HCT116 (cell line): Measurements from ENCODE around the gene GAPT. TPM values are rescaled to one million over a fixed set of nuclear protein-coding genes. Genes with fewer than 3 reads are reported as not detected.

Experiments
- ATAC-seq: fragments of 200-7000 bp; cut with Tn5 transposase; 2 replicates; pipeline ENCODE4 v1.9.1; 2020; ENCODE audit warnings: mild to moderate bottlenecking, moderate library complexity
- BruUV-seq: library from RNA; stranded (reverse); fragments of 400-500 nt; replicated peaks from 2 replicates; lab custom pipeline; 2021; lab: Mats Ljungman, UMichigan
- CTCF ChIA-PET: fragments of 300-600 bp; sonication (Branson Sonifier 250); formaldehyde crosslinking; loops from one replicate; lab custom pipeline; 2021; ENCODE audit warnings: antibody characterized with exemption; lab: Charles Lee
- POLR2A ChIA-PET: fragments of 300-600, 350-600 bp; sonication (Branson Sonifier 250); formaldehyde crosslinking; loops from one replicate; lab custom pipeline; 2021; ENCODE audit warnings: antibody characterized with exemption; lab: Charles Lee
- RAD21 ChIA-PET, 2 experiments: fragments of 300-600 bp; sonication (Branson Sonifier 250); formaldehyde crosslinking; loops; one replicate each; lab custom pipeline; 2023; ENCODE audit warnings: low total read pairs in 2 of 2; ENCODE audit not compliant: uncharacterized antibody in 2 of 2, unreplicated experiment in 2 of 2, low non-redundant PET in 1 of 2; lab: Charles Lee
- DNase-seq: peaks from one replicate; pipeline ENCODE4 v3.0.0-alpha.2; 2010; ENCODE audit warnings: low read depth, low spot score
- H2AFZ ChIP-seq: fragments of 200-600 bp; shearing (Covaris generic), sonication (generic); 2 replicates; pipeline ENCODE4 v1.6.1; 2017; ENCODE audit warnings: low read depth, mixed run types, mixed read lengths, antibody characterized with exemption, low read length; ENCODE audit not compliant: poor library complexity, severe bottlenecking
- H3K27ac ChIP-seq: 2 replicates; pipeline ENCODE4 v1.5.1; 2012; ENCODE audit warnings: low read depth, low read length
- H3K27me3 ChIP-seq: fragments of 200-600 bp; sonication (generic); 2 replicates; pipeline ENCODE4 v1.6.1; 2016; ENCODE audit warnings: mixed run types, low read length, mixed read lengths; ENCODE audit not compliant: insufficient read depth
- H3K36me3 ChIP-seq, 2 experiments: fragments of 200-500 bp in 1 of 2; fragments of 200-600 bp in 1 of 2; sonication (Bioruptor generic) in 1 of 2; sonication (generic) in 1 of 2; 2 replicates each; pipeline versions ENCODE4 v1.5.1 to v1.6.1; 2014 to 2016; ENCODE audit warnings: low read length in 2 of 2, inconsistent platforms in 1 of 2, mixed read lengths in 1 of 2, mixed run types in 1 of 2; ENCODE audit not compliant: insufficient read depth in 2 of 2, control insufficient read depth in 1 of 2
- H3K4me1 ChIP-seq, 2 experiments: fragments of 200-600 bp in 1 of 2; sonication (generic) in 1 of 2; 2 replicates each; pipeline versions ENCODE4 v1.5.1 to v1.6.1; 2012 to 2017; ENCODE audit warnings: low read length in 2 of 2, inconsistent platforms in 1 of 2, mild to moderate bottlenecking in 1 of 2, mixed read lengths in 1 of 2, mixed run types in 1 of 2, moderate library complexity in 1 of 2; ENCODE audit not compliant: insufficient read depth in 2 of 2, control insufficient read depth in 1 of 2
- H3K4me2 ChIP-seq: fragments of 200-600 bp; sonication (generic); 2 replicates; pipeline ENCODE4 v1.6.1; 2017; ENCODE audit warnings: mixed run types, low read length, mixed read lengths
- H3K4me3 ChIP-seq, 2 experiments: fragments of 200-600 bp in 1 of 2; sonication (generic) in 1 of 2; replicated peaks in 1 of 2; 2 replicates each; pipeline ENCODE4 v1.5.1; 2011 to 2016; ENCODE audit warnings: low read length in 2 of 2, control low read depth in 1 of 2, low read depth in 1 of 2, mild to moderate bottlenecking in 1 of 2, mixed read lengths in 1 of 2, mixed run types in 1 of 2
- H3K79me2 ChIP-seq: fragments of 200-600 bp; sonication (generic); 2 replicates; pipeline ENCODE4 v1.6.1; 2017; ENCODE audit warnings: mild to moderate bottlenecking, mixed run types, low read length, moderate library complexity, mixed read lengths; ENCODE audit not compliant: insufficient read depth
- H3K9ac ChIP-seq: fragments of 200-600 bp; sonication (generic); 2 replicates; pipeline ENCODE4 v1.6.1; 2016; ENCODE audit warnings: low read length, mixed read lengths
- H3K9me2 ChIP-seq: fragments of 200-600 bp; sonication (generic), shearing (Covaris generic); 2 replicates; pipeline ENCODE4 v1.6.1; 2017; ENCODE audit warnings: mixed run types, mild to moderate bottlenecking, moderate library complexity; ENCODE audit not compliant: insufficient read depth
- H3K9me3 ChIP-seq, 2 experiments: fragments of 200-500 bp in 1 of 2; fragments of 200-600 bp in 1 of 2; sonication (Bioruptor generic) in 1 of 2; sonication (generic) in 1 of 2; 2 replicates each; pipeline ENCODE4 v1.6.1; 2014 to 2017; ENCODE audit warnings: low read length in 2 of 2, mixed read lengths in 2 of 2, inconsistent platforms in 1 of 2, low read depth in 1 of 2, mild to moderate bottlenecking in 1 of 2, mixed run types in 1 of 2, moderate library complexity in 1 of 2; ENCODE audit not compliant: control insufficient read depth in 1 of 2, insufficient read depth in 1 of 2
- H4K20me1 ChIP-seq: fragments of 200-600 bp; sonication (generic), shearing (Covaris generic); 2 replicates; pipeline ENCODE4 v1.6.1; 2017; ENCODE audit warnings: mixed run types, mild to moderate bottlenecking, moderate library complexity; ENCODE audit not compliant: insufficient read depth
- CBX3 ChIP-seq: IDR thresholded peaks from 2 replicates; pipeline ENCODE4 v1.6.1; 2012; ENCODE audit warnings: low read depth
- CEBPB ChIP-seq: IDR thresholded peaks from 2 replicates; pipeline ENCODE4 v1.6.1; 2012; ENCODE audit warnings: low read depth
- ELF1 ChIP-seq: IDR thresholded peaks from 2 replicates; pipeline ENCODE4 v1.6.1; 2012; ENCODE audit warnings: low read depth, borderline replicate concordance
- EZH2phosphoT487 ChIP-seq: fragments of 200-600 bp; IDR thresholded peaks from 2 replicates; pipeline ENCODE4 v1.6.1; 2018; ENCODE audit warnings: antibody characterized with exemption, borderline replicate concordance
- FOSL1 ChIP-seq: IDR thresholded peaks from 2 replicates; pipeline ENCODE4 v1.6.1; 2012; ENCODE audit warnings: low read depth
- JUND ChIP-seq: IDR thresholded peaks from 2 replicates; pipeline ENCODE4 v1.6.1; 2012
- POLR2A ChIP-seq: IDR thresholded peaks from 2 replicates; pipeline ENCODE4 v1.7.0; 2011; ENCODE audit warnings: borderline replicate concordance; ENCODE audit not compliant: insufficient read depth, insufficient read length; ENCODE audit errors: extremely low read depth
- POLR2AphosphoS5 ChIP-seq: IDR thresholded peaks from 2 replicates; pipeline ENCODE4 v1.6.1; 2011; ENCODE audit warnings: mild to moderate bottlenecking, low read depth, low read length, moderate library complexity
- RAD21 ChIP-seq: IDR thresholded peaks from 2 replicates; pipeline ENCODE4 v1.6.1; 2012; ENCODE audit warnings: low read depth, mild to moderate bottlenecking
- SRF ChIP-seq: IDR thresholded peaks from 2 replicates; pipeline ENCODE4 v1.6.1; 2012; ENCODE audit warnings: low read depth
- YY1 ChIP-seq: IDR thresholded peaks from 2 replicates; pipeline ENCODE4 v1.6.1; 2011; ENCODE audit warnings: low read length, low read depth, moderate library complexity, mild to moderate bottlenecking; ENCODE audit not compliant: insufficient replicate concordance; ENCODE audit errors: extremely low read depth
- intact Hi-C: fragments of 100-400 bp; cut with micrococcal nuclease; formaldehyde crosslinking; loops from 2 replicates; pipeline ENCODE4 v1.10.0; 2022
- total RNA-seq: library from RNA; stranded (reverse); gene quantifications from one replicate; pipeline ENCODE4 v1.2.1, GENCODE V29; 2021; ENCODE audit not compliant: unreplicated experiment
- TF ChIP-seq, protein P1 (sequence below), 3 experiments: fragments of 200-600 bp in 1 of 3; sonication (generic) in 1 of 3; IDR thresholded peaks in 2 of 3; conservative IDR thresholded peaks in 1 of 3; 2 replicates each; pipeline ENCODE4 v1.5.1; 2012 to 2017; ENCODE audit warnings: low read depth in 2 of 3, low read length in 2 of 3, antibody characterized with exemption in 1 of 3, borderline replicate concordance in 1 of 3, control low read depth in 1 of 3, mild to moderate bottlenecking in 1 of 3, mixed read lengths in 1 of 3, mixed run types in 1 of 3, moderate library complexity in 1 of 3; ENCODE audit not compliant: insufficient read depth in 1 of 3
- TF ChIP-seq, protein P2 (sequence below): IDR thresholded peaks from 2 replicates; pipeline ENCODE4 v1.6.1; 2012; ENCODE audit warnings: low read depth

The GAPT gene
- total RNA-seq, 1 experiment from 2014 or later, result not detected

DNA sequence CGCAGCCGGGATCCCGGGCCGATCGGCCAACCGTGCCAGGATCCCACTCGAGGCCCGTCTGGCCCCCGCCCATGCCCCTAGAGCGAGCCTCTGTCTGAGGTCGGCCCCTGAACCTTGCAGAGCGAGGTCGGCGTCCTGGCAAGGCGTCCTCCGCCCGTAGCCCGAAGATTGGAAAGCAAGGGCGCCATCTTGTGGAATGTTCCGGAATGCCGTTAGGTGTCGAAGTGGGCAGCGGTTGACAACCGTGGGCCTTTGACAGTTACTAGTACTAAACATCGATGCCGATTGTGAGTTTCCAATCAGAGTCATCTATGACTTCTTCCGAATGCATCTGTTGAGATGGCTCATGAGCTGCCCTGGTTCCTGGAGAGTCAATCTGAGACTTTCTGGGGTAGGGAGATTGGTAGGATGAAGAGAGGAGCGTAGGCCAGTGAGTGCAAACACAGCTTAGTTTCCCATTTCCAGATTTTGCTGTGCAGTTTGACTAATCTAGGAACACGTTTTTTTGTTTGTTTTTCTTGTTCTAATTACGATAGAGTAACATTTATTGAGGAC lies 30.4 kb upstream of the GAPT start:
- RAD21 ChIA-PET, result interaction anchor here (0.5 to 2.5 kb wide), 11 partner anchors 571 to 1163 kb away, joined by 3 to 21 read pairs (median 6); no protein-coding TSS in a partner anchor
- peaks cover 8 to 45% of the 10 kb centered on the region in 2 experiments for H3K4me1 ChIP-seq
- no peaks in the 10 kb centered on the region for H3K9me3 ChIP-seq
- peak overlapping the region; percentile 70 for H3K4me2 ChIP-seq
- TF ChIP-seq POLR2AphosphoS5 (no peak), ELF1 (no peak), POLR2A (no peak), JUND (no peak), FOSL1 (no peak), CBX3 (peak; percentile 64; the same call in 1 of the 2 replicates), CEBPB (no peak), EZH2phosphoT487 (no peak), RAD21 (peak; percentile 91), SRF (no peak), YY1 (peak; percentile 42)
- TF ChIP-seq, protein P1, sequence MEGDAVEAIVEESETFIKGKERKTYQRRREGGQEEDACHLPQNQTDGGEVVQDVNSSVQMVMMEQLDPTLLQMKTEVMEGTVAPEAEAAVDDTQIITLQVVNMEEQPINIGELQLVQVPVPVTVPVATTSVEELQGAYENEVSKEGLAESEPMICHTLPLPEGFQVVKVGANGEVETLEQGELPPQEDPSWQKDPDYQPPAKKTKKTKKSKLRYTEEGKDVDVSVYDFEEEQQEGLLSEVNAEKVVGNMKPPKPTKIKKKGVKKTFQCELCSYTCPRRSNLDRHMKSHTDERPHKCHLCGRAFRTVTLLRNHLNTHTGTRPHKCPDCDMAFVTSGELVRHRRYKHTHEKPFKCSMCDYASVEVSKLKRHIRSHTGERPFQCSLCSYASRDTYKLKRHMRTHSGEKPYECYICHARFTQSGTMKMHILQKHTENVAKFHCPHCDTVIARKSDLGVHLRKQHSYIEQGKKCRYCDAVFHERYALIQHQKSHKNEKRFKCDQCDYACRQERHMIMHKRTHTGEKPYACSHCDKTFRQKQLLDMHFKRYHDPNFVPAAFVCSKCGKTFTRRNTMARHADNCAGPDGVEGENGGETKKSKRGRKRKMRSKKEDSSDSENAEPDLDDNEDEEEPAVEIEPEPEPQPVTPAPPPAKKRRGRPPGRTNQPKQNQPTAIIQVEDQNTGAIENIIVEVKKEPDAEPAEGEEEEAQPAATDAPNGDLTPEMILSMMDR (IDR thresholded peaks at IDR 0.05 in 2 of 3, conservative IDR thresholded peaks at IDR 0.05 in 1 of 3; ENCODE audit: borderline replicate concordance in 1 of 3, insufficient read depth in 1 of 3, low read depth in 2 of 3, low read length in 2 of 3), result peak; percentile 63 to 81 (median 77)
- TF ChIP-seq, protein P2, sequence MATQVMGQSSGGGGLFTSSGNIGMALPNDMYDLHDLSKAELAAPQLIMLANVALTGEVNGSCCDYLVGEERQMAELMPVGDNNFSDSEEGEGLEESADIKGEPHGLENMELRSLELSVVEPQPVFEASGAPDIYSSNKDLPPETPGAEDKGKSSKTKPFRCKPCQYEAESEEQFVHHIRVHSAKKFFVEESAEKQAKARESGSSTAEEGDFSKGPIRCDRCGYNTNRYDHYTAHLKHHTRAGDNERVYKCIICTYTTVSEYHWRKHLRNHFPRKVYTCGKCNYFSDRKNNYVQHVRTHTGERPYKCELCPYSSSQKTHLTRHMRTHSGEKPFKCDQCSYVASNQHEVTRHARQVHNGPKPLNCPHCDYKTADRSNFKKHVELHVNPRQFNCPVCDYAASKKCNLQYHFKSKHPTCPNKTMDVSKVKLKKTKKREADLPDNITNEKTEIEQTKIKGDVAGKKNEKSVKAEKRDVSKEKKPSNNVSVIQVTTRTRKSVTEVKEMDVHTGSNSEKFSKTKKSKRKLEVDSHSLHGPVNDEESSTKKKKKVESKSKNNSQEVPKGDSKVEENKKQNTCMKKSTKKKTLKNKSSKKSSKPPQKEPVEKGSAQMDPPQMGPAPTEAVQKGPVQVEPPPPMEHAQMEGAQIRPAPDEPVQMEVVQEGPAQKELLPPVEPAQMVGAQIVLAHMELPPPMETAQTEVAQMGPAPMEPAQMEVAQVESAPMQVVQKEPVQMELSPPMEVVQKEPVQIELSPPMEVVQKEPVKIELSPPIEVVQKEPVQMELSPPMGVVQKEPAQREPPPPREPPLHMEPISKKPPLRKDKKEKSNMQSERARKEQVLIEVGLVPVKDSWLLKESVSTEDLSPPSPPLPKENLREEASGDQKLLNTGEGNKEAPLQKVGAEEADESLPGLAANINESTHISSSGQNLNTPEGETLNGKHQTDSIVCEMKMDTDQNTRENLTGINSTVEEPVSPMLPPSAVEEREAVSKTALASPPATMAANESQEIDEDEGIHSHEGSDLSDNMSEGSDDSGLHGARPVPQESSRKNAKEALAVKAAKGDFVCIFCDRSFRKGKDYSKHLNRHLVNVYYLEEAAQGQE, result no peak
- DNase-seq (peak; percentile 77), ATAC-seq (peak; percentile 71)
- H2AFZ ChIP-seq, result peak overlapping the region; percentile 63
- peaks cover 20% of the 10 kb centered on the region; the same call in 1 of the 2 replicates for H4K20me1 ChIP-seq
- H3K4me3 ChIP-seq, result peak overlapping the region; percentile 82
- H3K27me3 ChIP-seq, result no peaks in the 10 kb centered on the region
- H3K9ac ChIP-seq, result peak overlapping the region; percentile 88
- H3K27ac ChIP-seq, result peak overlapping the region; percentile 92
- peaks cover 41% of the 10 kb centered on the region for H3K79me2 ChIP-seq
- H3K9me2 ChIP-seq, result no peaks in the 10 kb centered on the region
- no TSS peak for BruUV-seq
- H3K36me3 ChIP-seq, result peaks cover 23 to 27% of the 10 kb centered on the region in 2 experiments
- POLR2A ChIA-PET, result interaction anchor here (0.6 to 2.4 kb wide), 23 partner anchors 9 to 1162 kb away, joined by 3 to 19 read pairs (median 3); no protein-coding TSS in a partner anchor
- intact Hi-C loops, result loop anchor here (1.0 to 5.0 kb wide), 7 partner anchors 573 to 1559 kb away; no protein-coding TSS in a partner anchor
- CTCF ChIA-PET, result interaction anchor here (0.6 to 4.5 kb wide), 16 partner anchors 125 to 1163 kb away, joined by 3 to 88 read pairs (median 5); no protein-coding TSS in a partner anchor
